ENCODE results near the gene FAM171A2. TPM values are rescaled to one million over a fixed set of nuclear protein-coding genes. Genes with fewer than 3 reads are reported as not detected.
"Not testable (repeated sequence)": the region's sequence is repeated elsewhere in the genome, so short reads cannot be mapped to it uniquely, and the experiment has no call there.

Gene FAM171A2
- total RNA-seq, 1 experiment from 2014 or later = 2.8 TPM

GRCh38 chr17:44384281-44384822 is 20.7 kb upstream of the FAM171A2 start:
- DNase-seq (ENCODE audit: extremely low read depth, low read depth) = no peak

- no peak for DNase-seq (ENCODE audit: extremely low read depth, low read depth)
These were observed 20.2 kb upstream of the FAM171A2 start for GRCh38 chr17:44383861-44384260.

- no peak for DNase-seq (ENCODE audit: extremely low read depth, low read depth)
These were observed 19.7 kb upstream of the FAM171A2 start for GRCh38 chr17:44383363-44383762.

- DNase-seq (ENCODE audit: extremely low read depth, low read depth) = no peak
These were observed 19.3 kb upstream of the FAM171A2 start for GRCh38 chr17:44382917-44383316.

- no peak for DNase-seq (ENCODE audit: extremely low read depth, low read depth)
These were observed 18.2 kb upstream of the FAM171A2 start for GRCh38 chr17:44381810-44382305.

- DNase-seq (ENCODE audit: extremely low read depth, low read depth) = no peak
These were observed 17.1 kb upstream of the FAM171A2 start for GRCh38 chr17:44380767-44381166.

- no peak for DNase-seq (ENCODE audit: extremely low read depth, low read depth)
These were observed 16.2 kb upstream of the FAM171A2 start for GRCh38 chr17:44379887-44380286.

GRCh38 chr17:44378171-44378705 is 14.6 kb upstream of the FAM171A2 start:
- no peak for DNase-seq (ENCODE audit: extremely low read depth, low read depth)

- DNase-seq (ENCODE audit: extremely low read depth, low read depth) = no peak
These were observed 13.1 kb upstream of the FAM171A2 start for GRCh38 chr17:44376779-44377178.

- DNase-seq (ENCODE audit: extremely low read depth, low read depth) = no peak
These were observed 12.5 kb upstream of the FAM171A2 start for GRCh38 chr17:44376124-44376523.

- no peak for DNase-seq (ENCODE audit: extremely low read depth, low read depth)
These were observed 11.8 kb upstream of the FAM171A2 start for GRCh38 chr17:44375196-44376017.

GRCh38 chr17:44374306-44375195 is 10.9 kb upstream of the FAM171A2 start:
- no peak for DNase-seq (ENCODE audit: extremely low read depth, low read depth)

- DNase-seq (ENCODE audit: extremely low read depth, low read depth) = no peak
These were observed 8.4 kb upstream of the FAM171A2 start for GRCh38 chr17:44372036-44372435.

GRCh38 chr17:44369414-44370023 is 5.9 kb upstream of the FAM171A2 start:
- not testable (repeated sequence) for DNase-seq (ENCODE audit: extremely low read depth, low read depth)

- not testable (repeated sequence) for DNase-seq (ENCODE audit: extremely low read depth, low read depth)
These were observed 5.0 kb upstream of the FAM171A2 start for GRCh38 chr17:44368391-44369243.

- no peak for DNase-seq (ENCODE audit: extremely low read depth, low read depth)
These were observed 3.8 kb upstream of the FAM171A2 start for GRCh38 chr17:44367231-44367979.

GRCh38 chr17:44365051-44365450 is 1.4 kb upstream of the FAM171A2 start:
- not testable (repeated sequence) for DNase-seq (ENCODE audit: extremely low read depth, low read depth)

- no peak for DNase-seq (ENCODE audit: extremely low read depth, low read depth)
These were observed 572 bp downstream of the FAM171A2 start for GRCh38 chr17:44362949-44363612.

Data from NCI-H460 (cell line).